NCI-H1092 (cell line): Measurements from ENCODE around the gene R3HDM2.
A peak's percentile ranks its signal among the peaks of the same experiment; 100 is the strongest.

Source experiments
- DNase-seq: peaks from one replicate; lab custom pipeline; 2025; lab: John Stamatoyannopoulos, UW

R3HDM2 gene

DNA sequence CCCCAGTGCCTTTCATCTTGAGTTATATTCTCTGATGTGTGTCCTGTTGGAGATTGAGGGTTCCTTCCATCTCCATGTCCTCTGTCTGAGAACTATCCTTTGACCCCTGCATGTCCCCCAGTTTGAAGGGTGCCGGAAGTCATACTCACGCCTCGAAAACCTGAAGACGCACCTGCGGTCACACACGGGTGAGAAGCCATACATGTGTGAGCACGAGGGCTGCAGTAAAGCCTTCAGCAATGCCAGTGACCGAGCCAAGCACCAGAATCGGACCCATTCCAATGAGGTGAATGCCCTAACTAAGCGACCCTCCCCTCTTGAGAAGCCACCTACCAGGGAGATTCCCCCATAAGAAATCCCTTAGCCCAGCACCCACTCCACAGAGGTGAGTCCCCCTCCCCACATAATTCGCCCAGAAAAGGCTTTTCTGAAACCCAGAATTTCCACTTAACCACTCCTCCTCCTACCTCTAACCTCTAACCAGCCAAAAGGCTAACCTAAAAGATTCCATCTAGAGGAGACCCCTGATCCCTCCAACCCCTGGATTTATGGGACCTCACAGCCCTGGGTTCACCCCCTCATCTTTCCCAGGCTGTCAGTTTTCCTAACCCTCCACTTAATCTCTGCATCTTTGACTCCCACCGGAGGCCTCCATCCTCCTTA lies 36.5 kb upstream of the R3HDM2 start:
- no peak for DNase-seq

- DNase-seq = no peak
Measured at GRCh38 chr12:57465747-57466505, 35.1 kb upstream of the R3HDM2 start.

- DNase-seq = no peak
Measured at GRCh38 chr12:57465030-57465746, 34.3 kb upstream of the R3HDM2 start.

DNA sequence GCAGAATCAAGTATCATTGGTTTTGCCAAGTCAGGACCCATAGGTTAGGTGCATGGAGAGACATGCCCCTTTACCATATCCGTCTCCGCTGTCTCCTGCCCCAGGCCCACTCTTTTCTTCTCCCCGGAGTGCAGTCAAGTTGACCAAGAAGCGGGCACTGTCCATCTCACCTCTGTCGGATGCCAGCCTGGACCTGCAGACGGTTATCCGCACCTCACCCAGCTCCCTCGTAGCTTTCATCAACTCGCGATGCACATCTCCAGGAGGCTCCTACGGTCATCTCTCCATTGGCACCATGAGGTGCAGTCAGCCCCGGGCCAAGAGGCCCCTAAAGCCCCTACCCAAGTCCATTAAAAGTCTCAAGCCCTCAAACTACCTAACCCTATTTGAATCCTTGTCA lies 33.7 kb upstream of the R3HDM2 start:
- no peak for DNase-seq

DNA sequence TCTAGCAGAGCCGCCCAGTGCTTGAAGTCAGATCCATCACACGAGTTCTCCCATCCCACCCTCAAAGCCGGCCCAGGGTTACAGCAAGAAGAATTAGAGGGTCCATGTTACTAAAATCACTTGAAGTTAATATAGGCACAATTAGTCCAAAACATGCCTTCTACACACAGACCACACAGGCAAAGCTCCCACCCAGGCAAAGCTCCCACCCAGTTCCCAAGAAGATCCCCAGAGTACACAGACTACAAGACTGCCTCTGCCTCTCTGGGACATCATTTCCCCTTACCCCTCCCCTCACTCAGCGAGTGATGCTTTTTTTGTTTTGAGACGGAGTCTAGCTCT lies 32.0 kb upstream of the R3HDM2 start:
- no peak for DNase-seq

GRCh38 chr12:57462251-57462911 lies 31.5 kb upstream of the R3HDM2 start:
- DNase-seq = peak; percentile 54

DNA sequence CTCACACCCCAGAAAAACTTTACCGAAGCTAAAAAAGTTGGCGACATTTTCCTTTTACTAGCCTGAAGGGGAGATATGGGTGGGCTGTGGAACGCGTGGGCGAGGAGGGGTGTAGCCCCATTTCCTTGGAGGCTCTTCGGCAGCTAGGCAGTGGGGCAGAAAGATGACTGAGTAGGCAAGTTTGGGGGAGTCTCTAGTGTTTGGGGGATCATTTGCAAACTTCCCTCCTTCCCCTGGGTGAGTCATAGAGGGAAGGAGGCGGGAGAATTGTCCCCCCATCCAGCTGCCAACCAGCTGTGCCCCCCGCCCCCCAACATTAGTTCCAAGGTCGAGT lies 31.0 kb upstream of the R3HDM2 start:
- DNase-seq = no peak

DNA sequence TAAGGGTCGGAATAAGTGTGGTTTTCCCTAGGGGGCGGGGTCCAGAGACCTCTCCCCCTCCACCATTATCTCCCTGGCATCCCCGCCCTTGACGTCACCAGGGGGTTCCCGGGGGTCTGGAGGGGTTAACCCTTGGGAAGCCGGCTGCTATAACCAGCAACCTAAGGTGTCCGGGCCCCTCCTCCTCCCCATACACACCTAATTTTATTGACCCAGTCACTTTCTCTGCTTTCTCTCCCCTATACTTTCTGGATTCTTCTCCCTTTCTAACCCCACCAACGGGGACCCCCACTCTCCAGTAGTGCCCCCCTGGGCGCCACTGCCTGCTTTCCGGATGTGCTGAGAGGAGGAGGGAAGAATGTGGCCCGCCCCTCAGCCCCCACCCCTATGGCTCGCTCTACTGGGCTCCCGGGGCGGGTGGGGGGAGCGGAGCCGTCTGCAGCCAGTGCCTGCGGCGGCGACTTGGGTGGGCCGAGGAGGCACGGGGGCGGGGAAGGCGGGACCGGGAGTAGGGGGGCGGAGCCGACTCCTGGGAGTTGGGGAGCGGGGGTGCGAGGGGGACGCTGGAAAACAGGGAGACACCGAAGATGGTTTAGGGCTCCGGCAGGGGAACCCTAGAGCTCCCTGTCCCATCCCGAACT lies 30.6 kb upstream of the R3HDM2 start:
- no peak for DNase-seq

DNA sequence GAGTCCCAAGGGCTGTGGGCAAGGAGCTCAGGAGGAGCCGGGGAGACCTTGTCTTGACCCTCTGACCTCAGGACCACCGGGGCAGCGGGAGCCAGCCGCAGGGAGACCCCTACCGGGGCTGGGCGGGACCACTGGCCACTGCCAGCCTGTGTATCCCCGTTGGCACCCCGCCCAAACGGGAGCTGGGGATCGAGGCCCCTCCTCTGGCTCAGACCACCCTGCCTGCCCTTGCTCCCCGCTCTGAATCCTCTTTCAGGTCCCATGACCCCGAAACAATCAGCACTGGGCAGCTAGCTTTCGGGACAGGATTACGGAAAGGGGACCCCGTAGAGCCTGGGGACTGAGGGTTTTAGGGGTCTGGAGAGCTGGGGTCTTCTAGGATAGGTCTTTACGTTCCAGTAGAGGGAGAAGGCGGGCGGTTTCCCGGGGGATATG lies 30.0 kb upstream of the R3HDM2 start:
- DNase-seq = no peak

GRCh38 chr12:57460468-57460784 lies 29.6 kb upstream of the R3HDM2 start:
- DNase-seq = no peak

- no peak for DNase-seq
Measured at GRCh38 chr12:57459750-57460467, 29.1 kb upstream of the R3HDM2 start, which contains the start of gene GLI1. GLI1 (plus strand) TSS chr12:57459785; CDS start chr12:57463692, 3,907 bp downstream.

DNA sequence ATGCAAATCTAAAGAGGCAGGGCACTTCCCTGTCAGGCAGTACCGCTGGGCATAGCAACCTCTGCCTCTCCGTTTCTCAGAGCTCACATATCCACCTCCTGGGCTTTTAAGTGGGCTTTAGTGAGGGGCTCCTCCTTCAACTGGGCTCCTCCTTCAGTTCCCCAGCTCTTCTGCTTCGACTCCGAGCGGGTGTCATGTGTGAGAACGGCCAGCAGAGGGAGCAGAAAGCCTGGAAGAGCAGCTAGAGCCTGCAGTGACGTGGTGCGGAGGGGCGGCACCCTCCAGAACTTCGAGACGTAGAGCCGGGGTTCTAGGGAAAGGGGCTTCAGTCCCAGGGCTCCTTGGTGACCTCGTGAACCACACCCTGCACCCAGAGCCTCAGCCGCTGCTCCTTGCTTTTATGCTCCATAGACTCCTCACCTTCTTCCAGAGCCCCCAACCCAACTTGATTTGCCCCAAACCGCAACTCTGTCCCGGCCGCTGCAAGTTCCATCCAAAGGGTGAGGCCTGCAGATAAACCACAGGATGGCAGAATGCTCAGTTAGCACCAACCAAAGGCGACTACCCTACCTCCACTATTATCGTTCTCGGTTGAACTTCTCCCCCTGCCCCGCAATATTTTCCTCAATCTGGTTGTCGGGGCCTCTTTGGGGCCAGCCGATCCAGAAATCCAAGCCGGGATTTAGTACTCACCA lies 28.4 kb upstream of the R3HDM2 start:
- peak; percentile 85 for DNase-seq

DNA sequence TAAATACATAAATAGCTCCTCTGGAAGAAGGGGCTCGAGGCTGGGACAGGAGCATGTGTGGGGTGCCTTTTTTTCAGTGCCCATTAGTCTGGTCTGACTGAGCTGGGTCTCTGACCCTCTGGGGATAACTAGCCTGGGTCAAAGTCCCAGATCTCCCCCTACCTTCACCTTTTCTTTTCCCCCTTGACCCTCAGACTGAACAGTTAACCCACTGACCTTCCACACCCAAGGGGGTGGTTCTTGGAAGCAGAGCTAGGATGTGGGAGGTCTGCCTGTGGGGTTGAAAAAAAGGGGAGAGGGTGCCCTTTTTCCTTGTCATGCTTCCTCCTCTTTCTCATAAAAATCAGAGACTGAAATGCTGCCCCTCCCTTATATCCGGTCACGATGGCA lies 27.8 kb upstream of the R3HDM2 start:
- no peak for DNase-seq

DNA sequence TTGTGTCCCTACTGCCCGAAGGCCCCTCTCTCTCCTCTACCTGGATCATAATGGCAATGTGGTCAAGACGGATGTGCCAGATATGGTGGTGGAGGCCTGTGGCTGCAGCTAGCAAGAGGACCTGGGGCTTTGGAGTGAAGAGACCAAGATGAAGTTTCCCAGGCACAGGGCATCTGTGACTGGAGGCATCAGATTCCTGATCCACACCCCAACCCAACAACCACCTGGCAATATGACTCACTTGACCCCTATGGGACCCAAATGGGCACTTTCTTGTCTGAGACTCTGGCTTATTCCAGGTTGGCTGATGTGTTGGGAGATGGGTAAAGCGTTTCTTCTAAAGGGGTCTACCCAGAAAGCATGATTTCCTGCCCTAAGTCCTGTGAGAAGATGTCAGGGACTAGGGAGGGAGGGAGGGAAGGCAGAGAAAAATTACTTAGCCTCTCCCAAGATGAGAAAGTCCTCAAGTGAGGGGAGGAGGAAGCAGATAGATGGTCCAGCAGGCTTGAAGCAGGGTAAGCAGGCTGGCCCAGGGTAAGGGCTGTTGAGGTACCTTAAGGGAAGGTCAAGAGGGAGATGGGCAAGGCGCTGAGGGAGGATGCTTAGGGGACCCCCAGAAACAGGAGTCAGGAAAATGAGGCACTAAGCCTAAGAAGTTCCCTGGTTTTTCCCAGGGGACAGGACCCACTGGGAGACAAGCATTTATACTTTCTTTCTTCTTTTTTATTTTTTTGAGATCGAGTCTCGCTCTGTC lies 26.1 kb upstream of the R3HDM2 start:
- no peak for DNase-seq

DNA sequence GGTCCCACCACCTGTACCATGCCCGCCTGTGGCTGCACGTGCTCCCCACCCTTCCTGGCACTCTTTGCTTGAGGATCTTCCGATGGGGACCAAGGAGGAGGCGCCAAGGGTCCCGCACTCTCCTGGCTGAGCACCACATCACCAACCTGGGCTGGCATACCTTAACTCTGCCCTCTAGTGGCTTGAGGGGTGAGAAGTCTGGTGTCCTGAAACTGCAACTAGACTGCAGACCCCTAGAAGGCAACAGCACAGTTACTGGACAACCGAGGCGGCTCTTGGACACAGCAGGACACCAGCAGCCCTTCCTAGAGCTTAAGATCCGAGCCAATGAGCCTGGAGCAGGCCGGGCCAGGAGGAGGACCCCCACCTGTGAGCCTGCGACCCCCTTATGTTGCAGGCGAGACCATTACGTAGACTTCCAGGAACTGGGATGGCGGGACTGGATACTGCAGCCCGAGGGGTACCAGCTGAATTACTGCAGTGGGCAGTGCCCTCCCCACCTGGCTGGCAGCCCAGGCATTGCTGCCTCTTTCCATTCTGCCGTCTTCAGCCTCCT lies 25.4 kb upstream of the R3HDM2 start:
- DNase-seq = no peak

GRCh38 chr12:57455374-57456144 lies 24.7 kb upstream of the R3HDM2 start:
- DNase-seq = no peak

DNA sequence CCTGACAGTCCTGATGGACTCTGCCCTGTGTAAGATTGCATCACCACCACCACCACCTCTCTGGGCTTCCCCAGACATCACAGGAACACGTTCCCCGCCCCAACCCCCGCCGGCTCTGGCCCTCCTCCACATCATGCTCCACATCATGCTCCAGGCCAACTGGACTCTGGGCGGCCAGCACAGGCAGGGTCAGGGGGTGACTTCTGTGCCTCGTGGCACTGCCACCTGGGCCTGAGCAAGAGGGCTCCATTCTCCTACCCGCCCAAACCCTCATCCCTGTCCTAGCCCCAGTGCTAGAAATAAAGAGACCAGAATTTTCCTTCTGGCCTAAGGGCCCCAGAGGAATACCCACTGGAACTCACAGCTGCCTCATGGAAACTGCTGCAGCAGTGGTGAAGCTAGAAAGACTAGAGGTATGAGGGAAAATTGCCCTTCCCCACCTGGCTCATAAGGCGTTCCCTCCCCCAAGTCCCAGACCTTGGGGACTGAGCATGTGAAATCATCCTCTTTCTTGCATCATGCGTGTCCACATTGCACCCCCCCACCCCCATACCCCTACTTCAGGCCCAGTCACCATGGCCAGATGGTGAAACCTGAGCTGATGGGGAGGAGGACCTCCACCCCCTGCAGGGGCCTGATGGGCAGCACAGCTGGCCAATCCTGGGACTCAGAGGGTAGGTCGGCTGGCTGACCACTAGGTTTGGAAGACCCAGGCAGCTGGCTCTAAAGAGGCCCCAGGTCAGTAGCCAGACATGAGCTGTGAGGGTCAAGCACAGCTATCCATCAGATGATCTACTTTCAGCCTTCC lies 23.9 kb upstream of the R3HDM2 start, which contains the start of gene INHBE:
INHBE (plus strand) TSS at position 742 of the 808 bp plus-strand sequence. CDS start 230 bp downstream, outside the sequence.
- DNase-seq = no peak

GRCh38 chr12:57454213-57454565 lies 23.3 kb upstream of the R3HDM2 start:
- DNase-seq = no peak
